ENCODE measurements around the gene VPS13A.

Gene VPS13A

DNA sequence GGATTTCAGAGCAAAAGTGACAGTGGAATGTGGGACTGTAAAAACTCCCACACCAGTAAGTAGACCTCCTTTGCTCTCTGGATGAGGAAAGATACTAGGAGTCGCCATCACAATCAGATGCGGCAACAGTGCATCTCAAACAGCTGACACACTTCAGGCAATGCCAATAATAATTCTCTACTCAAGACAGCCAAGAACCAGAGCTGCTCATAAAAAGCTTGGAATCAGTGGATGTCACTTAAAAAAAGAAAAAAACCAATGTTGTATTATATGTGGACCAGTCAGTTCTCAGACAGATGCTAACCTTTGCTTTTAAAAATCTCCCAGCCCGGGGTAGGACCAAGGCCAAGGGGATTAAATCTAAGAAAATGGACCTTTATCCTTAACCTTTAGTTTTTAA lies 285.8 kb downstream of the VPS13A start:
- no peak for DNase-seq

- no peak for DNase-seq
Observed at GRCh38 chr9:77464661-77465060, 287.3 kb downstream of the VPS13A start.

GRCh38 chr9:77469515-77470231 lies 292.3 kb downstream of the VPS13A start:
- no peak for DNase-seq
